H1 (cell line): ENCODE data around the gene NRXN3. TPM values are rescaled to one million over a fixed set of nuclear protein-coding genes. Genes with fewer than 3 reads are reported as not detected.
A peak's percentile ranks its signal among the peaks of the same experiment; 100 is the strongest.

ENCODE experiments used
- CTCF ChIA-PET: fragments of 300-600 bp; sonication (Branson Sonifier 250); formaldehyde crosslinking; loops from one replicate; lab custom pipeline; 2021; ENCODE audit not compliant: partially characterized antibody; lab: Charles Lee
- POLR2A ChIA-PET: fragments of 300-600 bp; sonication (Branson Sonifier 250); formaldehyde crosslinking; loops from one replicate; lab custom pipeline; 2021; ENCODE audit warnings: inconsistent platforms; ENCODE audit not compliant: partially characterized antibody; lab: Charles Lee
- DNase-seq, 2 experiments: peaks; one replicate each; pipeline versions ENCODE4 v3.0.0 to v3.0.0-alpha.2; 2010 to 2022; ENCODE audit warnings: low spot score in 2 of 2, low read depth in 1 of 2, mixed read lengths in 1 of 2
- FAIRE-seq: peaks from 2 replicates; lab custom pipeline; 2011; peaks lifted over from hg19 to GRCh38; lab: Jason Lieb, UNC
- H2AFZ ChIP-seq: 2 replicates; pipeline ENCODE4 v1.8.1; 2012; ENCODE audit warnings: low read length, inconsistent platforms
- H2AK5ac ChIP-seq: 2 replicates; pipeline ENCODE4 v1.6.1; 2013; ENCODE audit warnings: low read depth, low read length
- H2BK120ac ChIP-seq: replicated peaks from 2 replicates; pipeline ENCODE3; 2013; ENCODE audit warnings: low read depth, low read length, inconsistent platforms
- H2BK12ac ChIP-seq: 2 replicates; pipeline ENCODE4 v1.6.1; 2013; ENCODE audit warnings: low read depth, low read length
- H2BK15ac ChIP-seq: 2 replicates; pipeline ENCODE4 v1.6.1; 2013; ENCODE audit warnings: low read length
- H2BK20ac ChIP-seq: 2 replicates; pipeline ENCODE4 v1.6.1; 2013; ENCODE audit warnings: low read length
- H2BK5ac ChIP-seq: 2 replicates; pipeline ENCODE4 v1.6.1; 2013; ENCODE audit warnings: low read depth, low read length
- H3K14ac ChIP-seq: 2 replicates; pipeline ENCODE4 v1.6.1; 2013; ENCODE audit warnings: inconsistent platforms; ENCODE audit not compliant: insufficient read length
- H3K18ac ChIP-seq: 2 replicates; pipeline ENCODE4 v1.6.1; 2013; ENCODE audit warnings: low read length; ENCODE audit errors: extremely low read depth
- H3K23ac ChIP-seq: 2 replicates; pipeline ENCODE4 v1.6.1; 2013; ENCODE audit warnings: inconsistent platforms; ENCODE audit not compliant: insufficient read length
- H3K23me2 ChIP-seq: 2 replicates; pipeline ENCODE4 v1.6.1; 2013; ENCODE audit warnings: low read depth, low read length
- H3K27ac ChIP-seq: 2 replicates; pipeline ENCODE4 v1.6.1; 2011; ENCODE audit warnings: low read depth, low read length, inconsistent platforms
- H3K27me3 ChIP-seq, 4 experiments: replicated peaks in 1 of 4; 1 replicate in 1 of 4; 2 replicates in 3 of 4; pipeline versions ENCODE4 v1.6.1 to v1.8.1; 2011 to 2013; ENCODE audit warnings: low read length in 3 of 4, mild to moderate bottlenecking in 3 of 4, inconsistent platforms in 2 of 4, mixed read lengths in 2 of 4, moderate library complexity in 1 of 4; ENCODE audit not compliant: control insufficient read depth in 3 of 4, insufficient read depth in 3 of 4; ENCODE audit errors: extremely low read depth in 1 of 4
- H3K36me3 ChIP-seq, 4 experiments: 2 replicates each; pipeline versions ENCODE4 v1.6.1 to v1.8.1; 2011 to 2013; ENCODE audit warnings: mild to moderate bottlenecking in 4 of 4, low read length in 3 of 4, moderate library complexity in 2 of 4, control low read depth in 1 of 4, inconsistent platforms in 1 of 4; ENCODE audit not compliant: insufficient read depth in 4 of 4, control insufficient read depth in 2 of 4
- H3K4ac ChIP-seq: replicated peaks from 2 replicates; pipeline ENCODE3; 2013; ENCODE audit warnings: low read length, low read depth, mixed read lengths, inconsistent platforms; ENCODE audit not compliant: insufficient read length
- H3K4me1 ChIP-seq, 4 experiments: replicated peaks in 1 of 4; 1 replicate in 1 of 4; 2 replicates in 3 of 4; pipeline versions ENCODE4 v1.6.1 to v1.8.1; 2011 to 2013; ENCODE audit warnings: low read length in 3 of 4, inconsistent platforms in 2 of 4, mixed read lengths in 1 of 4; ENCODE audit not compliant: insufficient read depth in 4 of 4, control insufficient read depth in 3 of 4
- H3K4me2 ChIP-seq, 2 experiments: 2 replicates each; pipeline versions ENCODE4 v1.6.1 to v1.8.1; 2011 to 2013; ENCODE audit warnings: low read depth in 2 of 2, low read length in 2 of 2, control low read depth in 1 of 2, inconsistent platforms in 1 of 2, mild to moderate bottlenecking in 1 of 2; ENCODE audit not compliant: insufficient read depth in 1 of 2
- H3K4me3 ChIP-seq, 4 experiments: fragments of 200-600, 300-600 bp in 1 of 4; sonication (generic), shearing (Covaris generic), sonication (Bioruptor Twin) in 1 of 4; 2 replicates each; pipeline versions ENCODE4 v1.5.1 to v1.8.1; 2011 to 2016; ENCODE audit warnings: low read length in 4 of 4, low read depth in 3 of 4, control low read depth in 2 of 4, inconsistent platforms in 2 of 4, mild to moderate bottlenecking in 2 of 4, mixed read lengths in 1 of 4, moderate library complexity in 1 of 4; ENCODE audit not compliant: insufficient read depth in 2 of 4; ENCODE audit errors: extremely low read depth in 1 of 4
- H3K56ac ChIP-seq: replicated peaks from 2 replicates; pipeline ENCODE3; 2013; ENCODE audit warnings: low read depth, mild to moderate bottlenecking, mixed read lengths, low read length, inconsistent platforms; ENCODE audit not compliant: insufficient read length
- H3K79me1 ChIP-seq: 2 replicates; pipeline ENCODE4 v1.6.1; 2013; ENCODE audit warnings: low read depth, low read length, control low read depth
- H3K79me2 ChIP-seq, 2 experiments: 2 replicates each; pipeline versions ENCODE4 v1.6.1 to v1.8.1; 2012 to 2013; ENCODE audit warnings: low read length in 2 of 2, mild to moderate bottlenecking in 2 of 2, inconsistent platforms in 1 of 2; ENCODE audit not compliant: insufficient read depth in 2 of 2, control insufficient read depth in 1 of 2
- H3K9ac ChIP-seq, 4 experiments: replicated peaks in 1 of 4; 1 replicate in 1 of 4; 2 replicates in 3 of 4; pipeline versions ENCODE4 v1.6.1 to v1.8.1; 2011 to 2013; ENCODE audit warnings: low read depth in 3 of 4, low read length in 3 of 4, control low read depth in 2 of 4, mild to moderate bottlenecking in 2 of 4, moderate library complexity in 2 of 4, inconsistent platforms in 1 of 4; ENCODE audit errors: extremely low read depth in 1 of 4
- H3K9me3 ChIP-seq, 2 experiments: 2 replicates each; pipeline versions ENCODE4 v1.6.1 to v1.8.1; 2012 to 2013; ENCODE audit warnings: mild to moderate bottlenecking in 2 of 2, moderate library complexity in 2 of 2, control low read depth in 1 of 2, inconsistent platforms in 1 of 2, low read depth in 1 of 2, low read length in 1 of 2, mixed read lengths in 1 of 2; ENCODE audit not compliant: insufficient read depth in 2 of 2
- H4K20me1 ChIP-seq, 2 experiments: replicated peaks in 1 of 2; 2 replicates each; pipeline versions ENCODE3 to v1.8.1; 2011 to 2013; ENCODE audit warnings: inconsistent platforms in 2 of 2, low read length in 2 of 2, mild to moderate bottlenecking in 1 of 2; ENCODE audit not compliant: insufficient read depth in 2 of 2, control insufficient read depth in 1 of 2
- H4K5ac ChIP-seq: 2 replicates; pipeline ENCODE4 v1.6.1; 2013; ENCODE audit warnings: low read length, low read depth, mixed read lengths, inconsistent platforms; ENCODE audit not compliant: insufficient read length
- H4K8ac ChIP-seq: 2 replicates; pipeline ENCODE4 v1.8.0; 2013; ENCODE audit warnings: mild to moderate bottlenecking, moderate library complexity, low read length, inconsistent platforms; ENCODE audit not compliant: insufficient read depth; ENCODE audit errors: extremely low read depth
- H4K91ac ChIP-seq: replicated peaks from 2 replicates; pipeline ENCODE3; 2013; ENCODE audit warnings: low read length, mixed read lengths, inconsistent platforms; ENCODE audit not compliant: insufficient read length
- POLR2A ChIP-seq, 2 experiments: IDR thresholded peaks; 1 replicate in 1 of 2; 2 replicates in 1 of 2; pipeline ENCODE4 v1.6.1; 2011; ENCODE audit warnings: low read depth in 2 of 2, low read length in 2 of 2, mild to moderate bottlenecking in 2 of 2; ENCODE audit errors: control extremely low read depth in 1 of 2
- SIX5 ChIP-seq: IDR thresholded peaks from 2 replicates; pipeline ENCODE4 v1.6.1; 2011; ENCODE audit warnings: mild to moderate bottlenecking, low read depth, low read length
- ZNF274 ChIP-seq: IDR thresholded peaks from 2 replicates; pipeline ENCODE4 v1.7.0; 2012; ENCODE audit warnings: low read length, borderline replicate concordance; ENCODE audit errors: extremely low read depth
- WGBS, 2 experiments: shearing (Covaris generic) in 1 of 2; methylation state at CpG; one replicate each; pipeline versions ENCODE4 v1.1.6 to v1.1.7; 2013 to 2015; ENCODE audit warnings: low lambda C conversion rate in 2 of 2, mixed read lengths in 2 of 2, inconsistent platforms in 1 of 2, low coverage in 1 of 2, missing lambda C conversion rate in 1 of 2; ENCODE audit not compliant: insufficient replicate concordance in 2 of 2, insufficient coverage in 1 of 2, insufficient read length in 1 of 2; ENCODE audit errors: extremely low coverage in 1 of 2, missing lambda C conversion rate in 1 of 2; 5-methylcytosine and 5-hydroxymethylcytosine counted together
- polyA plus RNA-seq, 7 experiments: library from polyadenylated mRNA; depleted of rRNA in 3 of 7; stranded (reverse) in 5 of 7; unstranded in 2 of 7; fragments of >200 nt in 5 of 7; fragments of 200-250 nt in 2 of 7; gene quantifications; 1 replicate in 5 of 7; 2 replicates in 1 of 7; 4 replicates in 1 of 7; pipeline versions ENCODE4 v1.2.1 to v1.2.3, GENCODE V29; 2011 to 2013; ENCODE audit warnings: missing spikeins in 2 of 7, mixed read lengths in 2 of 7
- total RNA-seq: library from RNA; stranded (reverse); fragmentation: NEBNext Ultra II Directional; extraction: Animal tissue kit (Norgen Biotek cat#: 25700); gene quantifications from 2 replicates; pipeline ENCODE4 v1.2.1, GENCODE V29; 2021

Gene NRXN3
- total and polyA plus RNA-seq, 2 of the 8 experiments (the other 6 are each of a cell fraction or from before 2014, with no cell fraction given), result 2.6 to 4.1 TPM

DNA sequence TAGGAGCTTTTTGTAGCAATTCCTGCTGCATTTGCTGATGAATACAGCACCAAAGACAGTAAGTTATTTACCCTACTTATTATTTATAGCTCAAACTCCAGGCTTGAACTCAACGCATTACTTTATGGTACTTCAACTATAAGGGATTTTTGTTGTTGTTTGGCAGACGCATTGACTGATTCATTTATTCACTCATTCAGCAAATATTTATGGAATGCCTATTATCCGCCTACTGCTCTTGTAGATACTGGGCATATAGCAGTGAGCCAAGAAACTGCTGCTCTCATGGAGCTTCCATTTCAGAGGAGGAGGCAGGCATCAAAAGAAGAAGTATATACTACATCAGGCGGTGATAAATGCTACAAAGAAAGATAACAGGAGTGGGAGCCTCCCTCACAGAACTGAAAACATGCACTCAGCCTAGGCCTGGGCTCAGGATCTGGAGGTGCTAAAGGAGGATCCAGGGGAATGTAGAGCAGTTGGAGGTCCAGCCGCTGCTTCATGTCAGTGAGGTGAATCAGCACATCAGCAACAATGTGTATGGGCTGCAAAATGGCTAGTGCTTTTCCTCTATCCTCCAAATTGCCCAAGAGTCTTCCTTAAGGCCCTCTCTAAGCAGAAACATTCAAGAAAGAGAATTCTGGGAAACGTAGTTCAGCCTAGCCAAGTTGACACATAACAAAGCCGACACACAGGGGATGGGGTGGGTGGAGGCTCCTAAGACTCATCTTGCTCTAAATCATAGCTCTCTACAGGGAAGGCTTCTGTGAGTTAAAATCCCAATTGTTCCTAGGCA lies 157.5 kb downstream of the NRXN3 start:
- Histone ChIP-seq H3K4me1 (peaks cover 0 to 3% (median 0%) of the 10 kb centered on the region in 4 experiments; a peak in 3 of 7 replicates), H3K79me2 (no peaks in the 10 kb centered on the region), H3K9ac (no peak overlapping the region), H2BK5ac (no peak overlapping the region), H2BK15ac (no peak overlapping the region), H2BK20ac (no peak overlapping the region), H4K20me1 (no peaks in the 10 kb centered on the region), H3K79me1 (no peaks in the 10 kb centered on the region), H3K9me3 (no peaks in the 10 kb centered on the region), H2BK120ac (no peak overlapping the region), H3K23ac (no peak overlapping the region), H2BK12ac (no peak overlapping the region), H2AK5ac (no peak overlapping the region), H3K27me3 (no peaks in the 10 kb centered on the region), H3K36me3 (no peaks in the 10 kb centered on the region), H3K4me3 (no peak overlapping the region), H3K56ac (no peak overlapping the region), H4K91ac (peak overlapping the region; percentile 61), H3K4ac (no peak overlapping the region), H3K27ac (no peak overlapping the region), H2AFZ (peak overlapping the region; percentile 99), H3K14ac (no peak overlapping the region), H3K18ac (peak overlapping the region; percentile 79; the same call in 1 of the 2 replicates), H4K8ac (no peak overlapping the region), H3K23me2 (no peaks in the 10 kb centered on the region), H4K5ac (peak overlapping the region; percentile 56), H3K4me2 (peak overlapping the region in 1 of 2 experiments; percentile 15; a peak in 1 of 4 replicates)
- no peak for FAIRE-seq
- no peak for TF ChIP-seq ZNF274
- TF ChIP-seq SIX5, result peak; percentile 23; the same call in 1 of the 2 replicates
- no peak for TF ChIP-seq POLR2A (IDR thresholded peaks at IDR 0.05; ENCODE audit: control extremely low read depth in 1 of 2, low read depth in 2 of 2, low read length in 2 of 2)
- WGBS, 2 experiments, result 86% methylated on average over 7 of the region's 7 CpGs; no CpG with 5 or more reads in 1 of the 2 experiments
- POLR2A ChIA-PET, result interaction anchor here (0.9 kb wide), 1 partner anchor 158 kb away, joined by 3 read pairs; no protein-coding TSS in a partner anchor
- CTCF ChIA-PET, result interaction anchor here (1.3 kb wide), 1 partner anchor 130 kb away, joined by 3 read pairs; no protein-coding TSS in a partner anchor
- DNase-seq, result peak in 1 of 2 experiments; percentile 3
